D721Med (cell line): ENCODE results near the gene AADAC.
"Not testable (repeated sequence)": the region's sequence is repeated elsewhere in the genome, so short reads cannot be mapped to it uniquely, and the experiment has no call there.

ENCODE experiments used
- DNase-seq: peaks from one replicate; pipeline ENCODE4 v3.0.0; 2011; ENCODE audit warnings: low spot score; ENCODE audit not compliant: insufficient read length
- FAIRE-seq: peaks from 2 replicates; lab custom pipeline; 2011; peaks lifted over from hg19 to GRCh38; lab: Jason Lieb, UNC
- TF ChIP-seq, protein P1 (sequence below): IDR thresholded peaks from 2 replicates; pipeline ENCODE4 v1.5.1; 2012; ENCODE audit warnings: mild to moderate bottlenecking, control low read depth; ENCODE audit not compliant: insufficient read depth; ENCODE audit errors: missing control alignments

The AADAC gene

DNA sequence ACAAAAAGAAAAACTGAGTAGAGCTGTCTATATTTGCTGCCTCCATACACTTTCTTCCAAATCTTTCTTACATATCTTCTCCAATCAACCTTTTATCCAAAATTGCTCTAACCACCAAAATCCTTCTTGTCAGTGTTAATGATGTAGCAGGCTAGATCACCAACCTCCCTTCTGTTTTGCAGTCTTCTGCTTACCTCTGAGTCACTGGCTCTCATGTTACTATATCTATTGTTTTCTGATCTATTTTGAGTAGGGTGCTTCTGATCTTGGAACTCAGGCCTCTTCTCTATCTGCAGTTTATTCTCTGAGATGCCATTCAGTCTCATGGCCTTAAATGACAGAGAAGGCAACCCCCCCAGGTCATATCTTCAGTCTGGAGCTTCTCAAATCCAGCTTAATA lies 26.3 kb upstream of the AADAC start:
- no peak for DNase-seq
- no peak for FAIRE-seq
- TF ChIP-seq, protein P1, sequence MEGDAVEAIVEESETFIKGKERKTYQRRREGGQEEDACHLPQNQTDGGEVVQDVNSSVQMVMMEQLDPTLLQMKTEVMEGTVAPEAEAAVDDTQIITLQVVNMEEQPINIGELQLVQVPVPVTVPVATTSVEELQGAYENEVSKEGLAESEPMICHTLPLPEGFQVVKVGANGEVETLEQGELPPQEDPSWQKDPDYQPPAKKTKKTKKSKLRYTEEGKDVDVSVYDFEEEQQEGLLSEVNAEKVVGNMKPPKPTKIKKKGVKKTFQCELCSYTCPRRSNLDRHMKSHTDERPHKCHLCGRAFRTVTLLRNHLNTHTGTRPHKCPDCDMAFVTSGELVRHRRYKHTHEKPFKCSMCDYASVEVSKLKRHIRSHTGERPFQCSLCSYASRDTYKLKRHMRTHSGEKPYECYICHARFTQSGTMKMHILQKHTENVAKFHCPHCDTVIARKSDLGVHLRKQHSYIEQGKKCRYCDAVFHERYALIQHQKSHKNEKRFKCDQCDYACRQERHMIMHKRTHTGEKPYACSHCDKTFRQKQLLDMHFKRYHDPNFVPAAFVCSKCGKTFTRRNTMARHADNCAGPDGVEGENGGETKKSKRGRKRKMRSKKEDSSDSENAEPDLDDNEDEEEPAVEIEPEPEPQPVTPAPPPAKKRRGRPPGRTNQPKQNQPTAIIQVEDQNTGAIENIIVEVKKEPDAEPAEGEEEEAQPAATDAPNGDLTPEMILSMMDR, result no peak

DNA sequence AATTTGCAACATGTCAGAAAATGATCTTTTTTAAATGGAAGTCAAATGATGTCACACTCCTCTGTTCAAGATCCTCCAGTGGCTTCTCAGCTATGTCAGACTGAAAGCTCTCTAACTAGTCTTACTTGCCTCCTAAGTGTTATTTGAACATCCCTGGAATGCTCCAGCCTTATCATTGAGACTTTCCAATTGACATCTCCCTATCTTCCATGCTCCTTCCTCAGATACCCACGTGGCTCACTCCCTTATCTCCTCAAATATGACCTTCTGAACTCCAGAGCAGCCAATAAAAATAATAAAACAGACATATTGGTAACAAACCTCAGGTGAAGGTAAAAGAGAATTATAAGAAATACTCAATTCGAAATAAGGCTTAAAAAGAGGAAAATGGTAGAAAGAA lies 25.5 kb upstream of the AADAC start:
- TF ChIP-seq, protein P1, result no peak
- FAIRE-seq, result no peak
- DNase-seq, result no peak

DNA sequence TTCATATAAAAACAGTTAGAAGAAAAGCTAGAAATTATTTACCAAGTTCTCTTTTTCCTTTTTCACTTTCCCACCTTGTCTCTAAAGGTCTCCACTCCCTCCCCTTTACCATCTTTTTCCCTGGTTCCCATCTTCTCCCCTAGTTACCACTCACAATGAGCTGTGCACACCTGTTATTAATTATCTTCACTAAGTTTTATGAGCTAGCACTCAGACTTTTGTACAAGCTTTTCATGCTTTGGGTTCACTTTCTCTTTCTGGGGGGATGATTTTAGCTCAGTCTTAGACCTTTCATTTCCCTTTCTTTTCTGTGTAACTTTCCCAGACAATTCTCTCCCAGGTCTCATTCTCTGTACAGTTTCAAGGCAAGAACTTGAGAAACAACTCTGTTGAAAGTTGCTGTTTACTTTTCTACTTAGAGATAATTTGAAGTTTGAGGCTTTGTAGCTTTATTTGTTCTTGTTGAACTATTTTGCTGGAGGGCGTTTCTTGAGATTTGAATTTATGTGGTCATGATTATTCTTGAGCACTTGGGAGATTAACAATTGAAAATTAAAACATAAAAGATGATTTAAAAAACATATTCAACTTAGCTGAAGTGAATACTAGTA lies 24.0 kb upstream of the AADAC start:
- TF ChIP-seq, protein P1, result no peak
- no peak for DNase-seq
- FAIRE-seq, result no peak

DNA sequence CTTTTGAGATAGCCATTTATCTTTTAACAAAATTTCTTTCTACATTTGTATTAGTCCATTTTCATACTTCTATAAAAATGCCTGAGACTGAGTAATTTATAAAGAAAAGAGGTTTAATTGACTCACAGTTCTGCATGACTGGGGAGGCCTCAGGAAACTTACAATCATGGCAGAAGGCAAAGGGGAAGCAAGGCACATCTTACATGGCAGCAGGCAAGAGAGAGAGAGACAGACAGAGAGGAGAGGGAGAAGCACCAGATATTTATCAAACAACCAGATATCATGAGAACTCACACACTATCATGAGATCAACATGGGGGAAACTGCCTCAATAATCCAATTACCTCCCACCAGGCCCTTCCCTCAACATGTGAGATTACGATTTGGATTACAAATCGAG lies 23.2 kb upstream of the AADAC start:
- not testable (repeated sequence) for DNase-seq, FAIRE-seq

DNA sequence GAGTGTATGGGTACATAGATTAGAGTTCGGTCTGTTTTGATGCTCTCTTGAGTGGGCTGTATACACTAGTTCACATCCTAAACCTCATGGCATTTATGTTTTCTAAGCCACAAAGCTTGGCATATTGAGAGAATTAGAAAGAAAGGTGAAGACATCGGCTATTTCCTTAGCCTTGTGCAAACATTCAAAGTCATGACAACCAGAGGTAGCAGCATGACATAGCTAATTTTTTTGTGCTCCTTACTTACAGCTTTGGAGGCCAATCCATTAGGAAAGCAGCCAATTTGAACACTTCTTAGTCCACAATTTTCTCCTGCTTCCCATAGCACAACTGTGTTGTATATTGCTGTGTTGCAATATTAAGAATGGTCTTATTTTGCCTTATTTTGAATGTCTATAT lies 21.5 kb upstream of the AADAC start:
- TF ChIP-seq, protein P1, result no peak
- no peak for FAIRE-seq

DNA sequence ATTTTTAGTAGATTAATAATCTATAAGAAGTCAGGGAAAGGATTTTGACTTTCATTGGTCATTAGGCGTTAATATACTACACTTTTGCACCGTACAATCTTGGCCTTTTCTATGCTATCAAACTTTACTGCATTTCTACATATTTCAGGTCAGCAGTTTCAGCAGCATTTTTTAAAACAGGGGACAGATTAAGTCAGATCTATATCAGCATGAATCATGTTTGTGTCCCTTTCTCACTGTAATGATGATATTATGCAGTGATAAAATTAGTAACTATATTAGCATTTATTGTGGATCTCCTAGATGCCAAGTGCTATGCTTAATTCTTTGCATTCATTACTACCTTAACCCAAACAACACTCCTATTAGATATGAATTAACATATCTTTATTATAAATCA lies 20.3 kb upstream of the AADAC start:
- TF ChIP-seq, protein P1, result no peak
- no peak for FAIRE-seq

More for the DNA sequence above, 21.5 kb upstream of the AADAC start:
- no peak for DNase-seq

DNA sequence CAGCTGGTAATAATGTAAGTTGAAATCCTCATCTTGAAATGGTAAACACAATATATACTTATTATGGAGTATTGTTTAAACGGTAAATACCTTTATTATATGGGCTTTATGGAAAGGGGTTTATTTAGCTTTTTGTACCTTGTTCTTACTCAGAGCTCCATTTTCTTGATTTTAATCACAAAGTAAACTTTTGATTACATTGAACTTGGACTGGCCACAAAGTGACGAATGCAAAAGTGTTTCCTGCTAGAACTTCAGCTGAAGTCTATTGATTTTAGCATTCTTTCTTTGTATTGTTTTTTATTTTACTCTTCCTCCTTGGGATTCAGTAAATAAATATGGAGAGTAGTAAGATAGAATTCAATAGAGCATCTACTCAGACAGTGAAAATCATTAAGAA lies 19.8 kb upstream of the AADAC start:
- TF ChIP-seq, protein P1, result no peak
- FAIRE-seq, result no peak
- DNase-seq, result no peak

More for the DNA sequence above, 20.3 kb upstream of the AADAC start:
- DNase-seq, result no peak
